HepG2 (cell line): ENCODE measurements around the gene PHF23. TPM values are rescaled to one million over a fixed set of nuclear protein-coding genes. Genes with fewer than 3 reads are reported as not detected.

Source experiments
- ATAC-seq: fragments of 200-7000 bp; cut with Tn5 transposase; 3 replicates; pipeline ENCODE4 v1.9.1; 2020; ENCODE audit warnings: mild to moderate bottlenecking, moderate library complexity
- BruUV-seq: library from RNA; stranded (reverse); fragments of 400-500 nt; replicated peaks from 2 replicates; lab custom pipeline; 2021; lab: Mats Ljungman, UMichigan
- CTCF ChIA-PET: fragments of 300-600 bp; formaldehyde crosslinking; extraction: SDS; loops from one replicate; lab custom pipeline; 2021; ENCODE audit warnings: low total read pairs, inconsistent platforms, low intra/inter-chr PET ratio; lab: Yijun Ruan, JAX
- POLR2A ChIA-PET: fragments of 350-600 bp; sonication (Branson Sonifier 250); formaldehyde crosslinking; loops from one replicate; lab custom pipeline; 2020; ENCODE audit warnings: antibody characterized with exemption, inconsistent platforms; lab: Yijun Ruan, JAX
- DNase-seq: peaks from one replicate; pipeline ENCODE4 v3.0.0-alpha.2; 2015; ENCODE audit warnings: low spot score
- FAIRE-seq: peaks from 3 replicates; lab custom pipeline; 2011; peaks lifted over from hg19 to GRCh38; lab: Jason Lieb, UNC
- H2AFZ ChIP-seq: one replicate; pipeline ENCODE4 v1.6.1; 2011; ENCODE audit warnings: low read length, inconsistent platforms
- H3K27ac ChIP-seq: fragments of 300-600 bp; 3 replicates; pipeline ENCODE4 v1.8.0; 2011; ENCODE audit warnings: mixed run types, mild to moderate bottlenecking, mixed read lengths, low read length, inconsistent platforms; ENCODE audit not compliant: insufficient read depth; ENCODE audit errors: extremely low read length
- H3K27me3 ChIP-seq, 2 experiments: fragments of 200-600 bp in 1 of 2; 2 replicates in 1 of 2; 3 replicates in 1 of 2; pipeline versions ENCODE4 v1.6.0 to v1.8.0; 2011; ENCODE audit warnings: low read length in 2 of 2, mild to moderate bottlenecking in 2 of 2, moderate library complexity in 2 of 2, inconsistent platforms in 1 of 2; ENCODE audit not compliant: insufficient read depth in 2 of 2, control insufficient read depth in 1 of 2
- H3K36me3 ChIP-seq, 2 experiments: fragments of 200-600 bp in 1 of 2; replicated peaks in 1 of 2; 2 replicates in 1 of 2; 3 replicates in 1 of 2; pipeline versions ENCODE4 v1.5.1 to v1.8.0; 2011; ENCODE audit warnings: low read length in 2 of 2, inconsistent platforms in 1 of 2; ENCODE audit not compliant: insufficient read depth in 2 of 2, control insufficient read depth in 1 of 2
- H3K4me1 ChIP-seq: 2 replicates; pipeline ENCODE4 v1.5.1; 2012; ENCODE audit warnings: low read length, inconsistent platforms; ENCODE audit not compliant: insufficient read depth
- H3K4me2 ChIP-seq: 2 replicates; pipeline ENCODE4 v1.6.0; 2011; ENCODE audit warnings: low read depth, low read length, inconsistent platforms
- H3K4me3 ChIP-seq, 3 experiments: fragments of 200-600 bp in 1 of 3; sonication (generic), shearing (Covaris generic) in 1 of 3; replicated peaks in 1 of 3; 2 replicates each; pipeline ENCODE4 v1.5.1; 2011 to 2016; ENCODE audit warnings: low read length in 3 of 3, inconsistent platforms in 2 of 3, low read depth in 2 of 3, mild to moderate bottlenecking in 2 of 3, control low read depth in 1 of 3, mixed read lengths in 1 of 3; ENCODE audit not compliant: insufficient read depth in 1 of 3
- H3K79me2 ChIP-seq: one replicate; pipeline ENCODE4 v1.6.1; 2011; ENCODE audit warnings: low read length, inconsistent platforms; ENCODE audit not compliant: insufficient read depth
- H3K9ac ChIP-seq: 2 replicates; pipeline ENCODE4 v1.6.0; 2011; ENCODE audit warnings: mild to moderate bottlenecking, low read depth, low read length, inconsistent platforms; ENCODE audit not compliant: insufficient read depth
- H3K9me3 ChIP-seq: 2 replicates; pipeline ENCODE4 v1.5.1; 2012; ENCODE audit warnings: mild to moderate bottlenecking, low read length
- H4K20me1 ChIP-seq: 2 replicates; pipeline ENCODE4 v1.6.0; 2011; ENCODE audit warnings: inconsistent platforms, mild to moderate bottlenecking, low read length, moderate library complexity; ENCODE audit not compliant: insufficient read depth
- BORCS8-MEF2B ChIP-seq: sonication (generic); formaldehyde crosslinking; IDR thresholded peaks from 2 replicates; pipeline ENCODE4 v1.8.0; 2022; ENCODE audit warnings: mild to moderate bottlenecking, missing genetic modification reagents
- CHD4 ChIP-seq: fragments of 200-600 bp; sonication (generic); IDR thresholded peaks from 2 replicates; pipeline ENCODE4 v1.7.0; 2017; ENCODE audit warnings: mild to moderate bottlenecking, low read length, borderline replicate concordance
- JARID2 ChIP-seq: sonication (generic); formaldehyde crosslinking; IDR thresholded peaks from 2 replicates; pipeline ENCODE4 v1.8.1; 2023; ENCODE audit warnings: missing genetic modification reagents, inconsistent platforms; ENCODE audit not compliant: insufficient replicate concordance
- MXI1 ChIP-seq: IDR thresholded peaks from 3 replicates; pipeline ENCODE4 v1.6.1; 2012; ENCODE audit warnings: low read depth, low read length, inconsistent platforms, borderline replicate concordance
- SIX4 ChIP-seq: sonication (generic); formaldehyde crosslinking; IDR thresholded peaks from 2 replicates; pipeline ENCODE4 v1.4.0; 2020; ENCODE audit warnings: missing genetic modification reagents
- SNAI1 ChIP-seq: sonication (generic); formaldehyde crosslinking; IDR thresholded peaks from 2 replicates; pipeline ENCODE4 v1.5.0; 2020; ENCODE audit warnings: mild to moderate bottlenecking, missing genetic modification reagents, borderline replicate concordance
- ZBTB20 ChIP-seq: sonication (generic); formaldehyde crosslinking; IDR thresholded peaks from 2 replicates; pipeline ENCODE4 v1.8.1; 2023; ENCODE audit warnings: missing genetic modification reagents, low read depth, mild to moderate bottlenecking, borderline replicate concordance
- ZBTB44 ChIP-seq: sonication (generic); formaldehyde crosslinking; IDR thresholded peaks from 2 replicates; pipeline ENCODE4 v1.4.0; 2020; ENCODE audit warnings: missing genetic modification reagents
- ZFP36L2 ChIP-seq: sonication (generic); formaldehyde crosslinking; IDR thresholded peaks from 2 replicates; pipeline ENCODE4 v1.4.0; 2020; ENCODE audit warnings: missing genetic modification reagents
- ZKSCAN1 ChIP-seq: fragments of 150-350 bp; IDR thresholded peaks from 2 replicates; pipeline ENCODE4 v1.6.1; 2014; ENCODE audit warnings: low read length
- ZNF441 ChIP-seq: sonication (generic); formaldehyde crosslinking; IDR thresholded peaks from 2 replicates; pipeline ENCODE4 v1.7.0; 2021; ENCODE audit warnings: missing genetic modification reagents, borderline replicate concordance
- ZNF576 ChIP-seq: sonication (generic); formaldehyde crosslinking; IDR thresholded peaks from 2 replicates; pipeline ENCODE4 v1.4.0; 2020; ENCODE audit warnings: mild to moderate bottlenecking, missing genetic modification reagents
- ZNF639 ChIP-seq: conservative IDR thresholded peaks from 2 replicates; pipeline ENCODE4 v1.6.1; 2018; ENCODE audit warnings: missing genetic modification reagents
- ZNF644 ChIP-seq: IDR thresholded peaks from 2 replicates; pipeline ENCODE4 v1.6.1; 2016; ENCODE audit warnings: low read depth
- ZNF772 ChIP-seq: sonication (generic); formaldehyde crosslinking; IDR thresholded peaks from 2 replicates; pipeline ENCODE4 v1.5.0; 2020; ENCODE audit warnings: mild to moderate bottlenecking, missing genetic modification reagents
- WGBS: methylation state at CpG from one replicate; pipeline ENCODE4 v1.1.6; 2017; ENCODE audit warnings: low lambda C conversion rate; 5-methylcytosine and 5-hydroxymethylcytosine counted together
- in situ Hi-C: cut with HindIII; loops from 2 replicates; pipeline ENCODE4 v1.10.0; 2017; ENCODE audit warnings: low pct_unique_long_range_greater_than_20kb; ENCODE audit not compliant: extremely low pct_ligation_motif_present
- intact Hi-C: fragments of 100-400 bp; cut with micrococcal nuclease; formaldehyde crosslinking; loops from one replicate; pipeline ENCODE4 v1.10.0; 2022; ENCODE audit not compliant: unreplicated experiment
- polyA plus RNA-seq, 8 experiments: library from polyadenylated mRNA; depleted of rRNA in 3 of 8; stranded (reverse) in 7 of 8; unstranded in 1 of 8; fragments of >200 nt; fragmentation: Illumina TruSeq in 4 of 8; extraction: Trizol in 4 of 8; gene quantifications; 2 replicates each; pipeline versions ENCODE4 v1.2.1 to v1.2.3, GENCODE V29; 2011 to 2016; ENCODE audit warnings: low read depth in 4 of 8, missing spikeins in 1 of 8, mixed read lengths in 1 of 8; ENCODE audit not compliant: insufficient read depth in 1 of 8
- total RNA-seq, 5 experiments: library from RNA; depleted of rRNA; stranded (reverse); fragments of >200 nt; fragmentation: Illumina TruSeq; extraction: Trizol; gene quantifications; 2 replicates each; pipeline ENCODE4 v1.2.3, GENCODE V29; 2016; ENCODE audit warnings: low read depth in 1 of 5

The PHF23 gene
- total and polyA plus RNA-seq, 2 of the 13 experiments (the other 11 are each of a cell fraction or from before 2014, with no cell fraction given) = 27.6 to 33.2 TPM

- TF ChIP-seq MXI1 = no peak
- TF ChIP-seq BORCS8-MEF2B = no peak
- no peak for TF ChIP-seq CHD4
- no peak for TF ChIP-seq SNAI1
- no peak for TF ChIP-seq ZNF639 (CRISPR knock-in tag)
- TF ChIP-seq ZNF644 (CRISPR knock-in tag) = no peak
- no peak for TF ChIP-seq ZBTB20 (CRISPR knock-in tag)
- no peak for TF ChIP-seq ZNF772
- TF ChIP-seq SIX4 (CRISPR knock-in tag) = no peak
- no peak for TF ChIP-seq ZNF576 (CRISPR knock-in tag)
- no peak for TF ChIP-seq ZKSCAN1
- TF ChIP-seq ZBTB44 (CRISPR knock-in tag) = no peak
- TF ChIP-seq ZNF441 (CRISPR knock-in tag) = no peak
- no peak for TF ChIP-seq JARID2 (CRISPR knock-in tag)
- TF ChIP-seq ZFP36L2 (CRISPR knock-in tag) = no peak
- Histone ChIP-seq H3K79me2 (no peaks in the 10 kb centered on the region), H3K27me3 (no peaks in the 10 kb centered on the region), H3K36me3 (no peaks in the 10 kb centered on the region), H3K4me3 (no peak overlapping the region), H3K9me3 (no peaks in the 10 kb centered on the region), H2AFZ (no peak overlapping the region), H4K20me1 (no peaks in the 10 kb centered on the region), H3K4me1 (peaks cover 12% of the 10 kb centered on the region), H3K9ac (no peak overlapping the region), H3K27ac (no peak overlapping the region), H3K4me2 (no peak overlapping the region)
- ChIA-PET CTCF (no interaction called here), POLR2A (no interaction called here)
- FAIRE-seq (no peak), ATAC-seq (no peak), DNase-seq (no peak)
- WGBS = 89% methylated on average over 5 of the region's 12 CpGs
- intact Hi-C loops (no loop called here), in situ Hi-C loops (no loop called here)
- BruUV-seq = no TSS peak
Measured at GRCh38 chr17:7195971-7196370, 43.3 kb downstream of the PHF23 start.
